ENCODE results near the gene N4BP2L2. TPM values are rescaled to one million over a fixed set of nuclear protein-coding genes. Genes with fewer than 3 reads are reported as not detected.

Gene N4BP2L2
- total RNA-seq, 1 donor from 2014 or later, result 88.0 TPM

GRCh38 chr13:32419862-32420261 is 118.7 kb downstream of the N4BP2L2 start:
- DNase-seq, result no peak
- H3K4me3 Mint-ChIP-seq, result no peak overlapping the region
- H3K36me3 Mint-ChIP-seq (ENCODE audit: low read depth), result peaks cover 70% of the 10 kb centered on the region
- H3K4me1 Mint-ChIP-seq, result peaks cover 8% of the 10 kb centered on the region
- no peaks in the 10 kb centered on the region for H3K27me3 Mint-ChIP-seq
- intact Hi-C loops (cut with micrococcal nuclease), result no loop called here
- no peak overlapping the region for H3K27ac Mint-ChIP-seq
- peaks cover 20% of the 10 kb centered on the region for H3K9me3 Mint-ChIP-seq

- Mint-ChIP-seq H3K36me3 (ENCODE audit: low read depth) (peaks cover 58% of the 10 kb centered on the region), H3K4me3 (no peak overlapping the region), H3K9me3 (peaks cover 20% of the 10 kb centered on the region)
Measured at GRCh38 chr13:32417995-32418394, 120.6 kb downstream of the N4BP2L2 start.

DNA sequence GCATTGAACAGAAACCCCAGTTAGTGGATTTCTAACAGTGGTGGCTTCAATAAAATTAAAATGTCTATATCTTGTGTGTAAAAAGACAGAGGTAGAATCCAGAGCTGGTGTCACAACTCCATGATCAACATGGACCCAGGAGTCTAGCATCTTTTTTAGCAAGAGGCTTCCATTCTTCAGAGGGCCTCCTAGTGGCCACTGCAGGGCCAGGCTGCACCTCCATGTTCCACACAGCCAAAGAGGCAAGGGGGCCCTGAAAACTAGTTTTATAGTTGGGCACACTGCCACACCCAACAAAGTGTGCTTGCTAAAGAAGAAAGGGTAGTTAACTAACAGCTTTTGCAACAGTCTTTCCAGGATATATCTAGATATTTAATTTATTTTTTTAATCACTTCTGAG is 123.6 kb downstream of the N4BP2L2 start:
- peaks cover 15% of the 10 kb centered on the region for H3K9me3 Mint-ChIP-seq
- peaks cover 2% of the 10 kb centered on the region for H3K4me1 Mint-ChIP-seq
- H3K4me3 Mint-ChIP-seq, result no peak overlapping the region
- no peak overlapping the region for H3K27ac Mint-ChIP-seq
- H3K36me3 Mint-ChIP-seq (ENCODE audit: low read depth), result peaks cover 35% of the 10 kb centered on the region
- no peaks in the 10 kb centered on the region for H3K27me3 Mint-ChIP-seq
- peak; percentile 68 for DNase-seq
- intact Hi-C loops (cut with micrococcal nuclease), result no loop called here

More at GRCh38 chr13:32417995-32418394, 120.6 kb downstream of the N4BP2L2 start:
- Mint-ChIP-seq H3K27me3 (no peaks in the 10 kb centered on the region), H3K27ac (no peak overlapping the region), H3K4me1 (no peaks in the 10 kb centered on the region)
- DNase-seq, result no peak
- intact Hi-C loops (cut with micrococcal nuclease), result no loop called here

- H3K27me3 Mint-ChIP-seq, result no peaks in the 10 kb centered on the region
- H3K9me3 Mint-ChIP-seq, result peaks cover 14% of the 10 kb centered on the region
- no peak overlapping the region for H3K27ac Mint-ChIP-seq
- no peak overlapping the region for H3K4me3 Mint-ChIP-seq
- H3K4me1 Mint-ChIP-seq, result peaks cover 5% of the 10 kb centered on the region
- DNase-seq, result no peak
- peaks cover 33% of the 10 kb centered on the region for H3K36me3 Mint-ChIP-seq (ENCODE audit: low read depth)
- intact Hi-C loops (cut with micrococcal nuclease), result no loop called here
Measured at GRCh38 chr13:32414580-32414979, 124.0 kb downstream of the N4BP2L2 start.

DNA sequence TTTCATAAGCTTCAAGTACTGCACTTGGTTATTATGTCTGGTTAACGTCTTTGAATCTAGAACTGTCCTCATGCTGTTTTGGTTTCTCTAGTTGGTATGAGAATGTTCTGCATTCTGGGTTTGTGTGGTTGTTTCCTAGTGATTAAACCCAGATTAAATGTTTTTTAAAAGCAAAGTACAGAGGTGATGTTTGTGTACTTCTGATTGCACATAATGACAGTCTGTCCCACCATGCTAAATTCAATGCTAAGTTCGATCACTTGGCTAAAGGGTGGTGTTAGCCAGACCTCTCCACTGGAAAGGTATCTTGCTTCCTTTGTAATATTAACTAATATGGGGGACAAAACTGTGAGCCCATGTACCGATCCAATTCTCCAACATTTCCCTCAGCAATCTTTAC is 125.3 kb downstream of the N4BP2L2 start:
- no peak overlapping the region for H3K27ac Mint-ChIP-seq

GRCh38 chr13:32409561-32410421 is 128.8 kb downstream of the N4BP2L2 start:
- Mint-ChIP-seq H3K9me3 (no peaks in the 10 kb centered on the region), H3K4me3 (no peak overlapping the region), H3K27ac (no peak overlapping the region), H3K36me3 (ENCODE audit: low read depth) (peaks cover 25% of the 10 kb centered on the region), H3K27me3 (no peaks in the 10 kb centered on the region), H3K4me1 (peaks cover 21% of the 10 kb centered on the region)
- no peak for DNase-seq
- intact Hi-C loops (cut with micrococcal nuclease), result no loop called here

More for the DNA sequence above, 125.3 kb downstream of the N4BP2L2 start:
- Mint-ChIP-seq H3K27me3 (no peaks in the 10 kb centered on the region), H3K4me1 (peaks cover 15% of the 10 kb centered on the region), H3K4me3 (no peak overlapping the region), H3K9me3 (peaks cover 6% of the 10 kb centered on the region), H3K36me3 (ENCODE audit: low read depth) (peaks cover 22% of the 10 kb centered on the region)
- no peak for DNase-seq
- intact Hi-C loops (cut with micrococcal nuclease), result no loop called here

GRCh38 chr13:32409001-32409313 is 129.6 kb downstream of the N4BP2L2 start:
- no peak overlapping the region for H3K4me3 Mint-ChIP-seq
- peaks cover 21% of the 10 kb centered on the region for H3K4me1 Mint-ChIP-seq

DNA sequence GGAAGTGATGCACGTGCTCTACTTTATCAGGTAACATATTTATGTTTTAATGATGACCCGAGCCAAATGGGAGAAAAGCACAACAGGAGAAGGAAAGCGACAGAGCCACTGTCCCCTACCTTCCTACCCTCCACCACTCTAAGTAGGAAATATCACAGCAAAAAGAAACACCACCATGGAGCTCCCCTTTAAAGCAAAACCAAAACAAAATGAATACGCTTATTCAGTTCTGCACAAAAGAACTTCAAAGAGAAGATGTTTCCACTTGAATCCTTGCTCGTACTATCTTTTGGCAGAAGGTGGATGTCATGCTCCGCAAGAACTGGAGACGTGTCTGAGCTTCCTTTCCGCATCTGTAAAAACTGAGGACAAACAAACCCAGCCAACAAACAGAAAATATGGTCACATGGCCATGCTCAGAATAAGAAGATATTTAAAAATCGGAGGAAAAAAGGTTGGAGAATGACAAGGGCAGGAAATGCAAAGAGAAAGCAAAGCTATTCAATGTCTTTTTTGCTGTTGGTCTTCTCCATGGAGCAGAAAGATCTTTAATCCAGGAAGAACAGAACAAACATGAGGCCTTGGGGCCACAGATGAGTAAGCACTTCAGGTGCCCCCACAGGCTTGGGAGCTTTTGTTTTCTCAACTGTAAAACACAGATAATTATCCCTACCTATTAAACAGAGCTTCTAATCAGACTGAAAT is 130.1 kb downstream of the N4BP2L2 start:
- intact Hi-C loops (cut with micrococcal nuclease), result no loop called here
- no peak for DNase-seq
- Mint-ChIP-seq H3K4me1 (peaks cover 21% of the 10 kb centered on the region), H3K9me3 (no peaks in the 10 kb centered on the region), H3K27ac (peak overlapping the region; percentile 82), H3K27me3 (no peaks in the 10 kb centered on the region), H3K36me3 (ENCODE audit: low read depth) (peaks cover 29% of the 10 kb centered on the region), H3K4me3 (peak overlapping the region; percentile 75)

More at GRCh38 chr13:32409001-32409313, 129.6 kb downstream of the N4BP2L2 start:
- H3K9me3 Mint-ChIP-seq, result no peaks in the 10 kb centered on the region
- peaks cover 26% of the 10 kb centered on the region for H3K36me3 Mint-ChIP-seq (ENCODE audit: low read depth)
- peak overlapping the region; percentile 82 for H3K27ac Mint-ChIP-seq
- no peak for DNase-seq
- intact Hi-C loops (cut with micrococcal nuclease), result no loop called here
- H3K27me3 Mint-ChIP-seq, result no peaks in the 10 kb centered on the region

DNA sequence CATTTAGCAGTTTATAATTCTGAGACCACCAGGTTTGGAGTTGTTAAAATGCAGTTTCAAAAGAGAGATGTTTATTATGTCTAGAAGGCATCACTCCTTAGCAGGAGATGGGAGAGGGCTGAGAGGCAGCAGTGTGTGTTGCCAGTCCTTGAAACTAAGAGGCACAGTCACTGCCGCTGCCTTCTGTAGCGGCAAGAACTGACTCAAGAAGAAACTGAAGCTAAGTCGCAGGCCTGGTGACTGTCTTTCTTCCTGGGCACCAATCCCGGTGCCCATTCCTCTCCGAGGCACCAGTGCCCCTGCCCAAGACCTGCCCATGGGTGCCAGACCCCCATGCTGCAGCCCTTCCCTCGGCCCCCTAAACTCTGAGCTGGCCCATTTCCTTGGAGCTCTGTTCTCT is 130.7 kb downstream of the N4BP2L2 start:
- intact Hi-C loops (cut with micrococcal nuclease), result no loop called here
- Mint-ChIP-seq H3K27me3 (no peaks in the 10 kb centered on the region), H3K4me1 (peaks cover 21% of the 10 kb centered on the region), H3K27ac (peak overlapping the region; percentile 82), H3K4me3 (peak overlapping the region; percentile 75), H3K36me3 (ENCODE audit: low read depth) (peaks cover 31% of the 10 kb centered on the region), H3K9me3 (no peaks in the 10 kb centered on the region)
- no peak for DNase-seq

DNA sequence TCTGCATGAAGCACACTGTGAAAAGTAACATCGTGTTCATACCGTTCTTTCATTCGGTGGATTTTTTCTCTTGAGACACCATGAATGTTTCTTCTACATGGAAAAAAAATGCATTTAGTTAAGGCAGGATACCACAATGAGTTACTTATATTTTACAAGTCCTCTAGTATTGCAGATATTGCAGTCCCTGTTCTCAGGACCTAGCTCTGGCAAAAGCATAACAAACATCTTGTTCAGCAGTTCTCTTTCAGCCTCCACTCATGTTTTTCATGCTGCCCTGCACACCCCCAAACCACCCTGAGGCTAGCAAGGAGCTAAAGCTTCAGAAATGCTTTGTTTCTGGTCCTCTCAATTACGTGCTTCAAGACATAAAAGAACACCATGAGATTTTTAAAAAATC is 135.5 kb downstream of the N4BP2L2 start:
- H3K4me3 Mint-ChIP-seq, result no peak overlapping the region

GRCh38 chr13:32391101-32391619 is 147.4 kb downstream of the N4BP2L2 start:
- H3K4me3 Mint-ChIP-seq, result no peak overlapping the region
- H3K9me3 Mint-ChIP-seq, result no peaks in the 10 kb centered on the region
- H3K36me3 Mint-ChIP-seq (ENCODE audit: low read depth), result peaks cover 27% of the 10 kb centered on the region
- intact Hi-C loops (cut with micrococcal nuclease), result no loop called here
- no peaks in the 10 kb centered on the region for H3K27me3 Mint-ChIP-seq
- H3K4me1 Mint-ChIP-seq, result peaks cover 16% of the 10 kb centered on the region
- no peak overlapping the region for H3K27ac Mint-ChIP-seq
- DNase-seq, result no peak

More for the DNA sequence above, 135.5 kb downstream of the N4BP2L2 start:
- peaks cover 5% of the 10 kb centered on the region for H3K4me1 Mint-ChIP-seq
- no peaks in the 10 kb centered on the region for H3K27me3 Mint-ChIP-seq
- intact Hi-C loops (cut with micrococcal nuclease), result no loop called here
- H3K27ac Mint-ChIP-seq, result no peak overlapping the region
- peaks cover 48% of the 10 kb centered on the region for H3K36me3 Mint-ChIP-seq (ENCODE audit: low read depth)
- DNase-seq, result no peak
- no peaks in the 10 kb centered on the region for H3K9me3 Mint-ChIP-seq

- no peaks in the 10 kb centered on the region for H3K27me3 Mint-ChIP-seq
- peaks cover 16% of the 10 kb centered on the region for H3K4me1 Mint-ChIP-seq
- intact Hi-C loops (cut with micrococcal nuclease), result no loop called here
- H3K4me3 Mint-ChIP-seq, result peak overlapping the region; percentile 18
- no peak for DNase-seq
- H3K36me3 Mint-ChIP-seq (ENCODE audit: low read depth), result peaks cover 25% of the 10 kb centered on the region
- no peaks in the 10 kb centered on the region for H3K9me3 Mint-ChIP-seq
- H3K27ac Mint-ChIP-seq, result no peak overlapping the region
Measured at GRCh38 chr13:32390484-32390883, 148.1 kb downstream of the N4BP2L2 start.

GRCh38 chr13:32390048-32390447 is 148.5 kb downstream of the N4BP2L2 start:
- Mint-ChIP-seq H3K27me3 (no peaks in the 10 kb centered on the region), H3K36me3 (ENCODE audit: low read depth) (peaks cover 27% of the 10 kb centered on the region), H3K4me1 (peaks cover 17% of the 10 kb centered on the region), H3K27ac (no peak overlapping the region), H3K9me3 (no peaks in the 10 kb centered on the region), H3K4me3 (no peak overlapping the region)
- DNase-seq, result no peak
- intact Hi-C loops (cut with micrococcal nuclease), result no loop called here

DNA sequence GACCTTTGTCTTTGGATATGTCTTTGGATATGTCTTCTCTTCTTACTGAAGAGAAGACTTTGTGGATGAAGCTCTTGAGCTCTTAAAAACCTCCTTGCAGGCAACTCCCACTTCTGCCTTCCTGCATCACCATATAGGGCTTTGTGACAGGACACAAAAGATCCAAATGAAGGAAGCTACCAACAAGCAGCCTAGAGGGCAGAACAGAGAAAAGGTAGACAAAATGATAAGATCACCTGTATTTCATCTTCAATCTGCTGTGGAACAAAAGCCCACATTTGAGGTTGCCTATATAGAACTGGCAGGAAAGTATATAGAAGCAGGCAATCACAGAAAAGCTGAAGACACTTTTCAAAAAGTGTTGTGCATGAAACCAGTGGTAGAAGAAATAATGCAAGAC is 153.2 kb downstream of the N4BP2L2 start:
- H3K27me3 Mint-ChIP-seq, result no peaks in the 10 kb centered on the region
- no peak overlapping the region for H3K4me3 Mint-ChIP-seq
- no peak overlapping the region for H3K27ac Mint-ChIP-seq
- H3K9me3 Mint-ChIP-seq, result no peaks in the 10 kb centered on the region
- DNase-seq, result peak; percentile 50
- intact Hi-C loops (cut with micrococcal nuclease), result no loop called here
- peaks cover 10% of the 10 kb centered on the region for H3K36me3 Mint-ChIP-seq (ENCODE audit: low read depth)
- H3K4me1 Mint-ChIP-seq, result peaks cover 10% of the 10 kb centered on the region
